Stimulated activated CD8-positive, alpha-beta memory T cell treated with anti-CD3 and anti-CD28 coated beads, Interleukin-4, amount 100 ng/mL, for 4 hours (primary cell): ENCODE measurements around the gene MAP7D1.

ENCODE experiments used
- DNase-seq, 2 donors: peaks; one replicate each; pipeline ENCODE4 v3.0.0-alpha.2; 2020; ENCODE audit warnings: low read depth in 2 of 2, low spot score in 1 of 2

The MAP7D1 gene

GRCh38 chr1:36155408-36156328 lies at the start of gene MAP7D1:
Gene MAP7D1 (plus strand): TSS chr1:36156160. CDS start chr1:36156418, 258 bp downstream.
- peak; percentile 65 for DNase-seq

DNA sequence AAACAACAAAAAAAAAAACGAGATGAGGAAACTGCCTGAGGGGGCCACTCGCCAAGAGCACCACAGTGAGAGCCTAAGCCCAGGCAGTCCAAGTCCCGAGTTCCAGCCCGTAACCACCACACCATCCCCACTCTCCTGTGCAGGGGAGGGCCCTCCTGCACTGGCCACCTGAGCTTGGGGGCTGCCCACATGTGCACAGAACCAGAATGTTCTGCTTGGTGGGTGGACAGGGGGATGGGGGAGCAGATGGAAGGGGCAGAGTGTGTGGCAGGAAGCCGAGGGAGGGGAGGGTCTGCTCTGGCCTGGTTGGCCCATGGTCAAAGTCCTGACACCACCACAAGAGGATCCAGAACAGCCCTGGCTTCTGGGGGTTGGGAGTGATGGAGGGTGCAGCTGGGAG lies 49.7 kb upstream of the MAP7D1 start:
- no peak for DNase-seq

GRCh38 chr1:36107394-36107793 lies 48.6 kb upstream of the MAP7D1 start:
- no peak for DNase-seq

GRCh38 chr1:36108314-36108713 lies 47.6 kb upstream of the MAP7D1 start:
- DNase-seq: no peak

DNA sequence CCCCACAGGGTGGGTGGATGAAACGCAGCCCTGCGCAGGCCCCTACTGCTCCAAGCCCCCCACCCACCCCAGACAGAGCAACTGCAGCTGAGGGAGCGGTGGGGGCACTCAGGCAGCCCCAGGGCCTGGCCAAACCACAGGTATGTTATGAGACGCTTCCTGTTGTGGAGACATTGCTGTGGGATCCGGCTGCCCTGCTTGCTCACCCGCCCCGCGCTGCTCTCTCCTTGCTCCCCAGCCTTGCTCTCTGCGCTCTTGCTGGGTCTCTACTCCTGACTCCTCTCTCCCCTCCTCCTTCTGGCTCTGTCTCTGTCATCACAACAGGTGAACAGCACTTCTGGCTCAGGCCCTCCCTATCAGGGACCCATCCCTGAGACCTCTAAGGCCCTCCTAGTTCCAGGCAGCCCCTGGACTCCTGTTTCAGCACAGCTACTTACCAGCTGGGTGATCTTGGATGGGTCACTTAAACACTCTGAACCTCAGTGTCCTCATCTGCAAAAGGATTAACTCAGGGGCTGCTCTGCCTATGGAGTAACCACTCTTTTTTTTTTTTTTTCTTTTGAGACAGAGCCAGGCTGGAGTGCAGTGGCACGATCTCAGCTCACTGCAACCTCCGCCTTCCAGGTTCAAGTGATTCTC lies 46.8 kb upstream of the MAP7D1 start:
- DNase-seq: no peak

- DNase-seq: no peak
Measured at GRCh38 chr1:36111151-36111550, 44.8 kb upstream of the MAP7D1 start.

GRCh38 chr1:36112823-36113222 lies 43.1 kb upstream of the MAP7D1 start:
- no peak for DNase-seq

- DNase-seq: no peak
Measured at GRCh38 chr1:36114371-36114770, 41.6 kb upstream of the MAP7D1 start.

DNA sequence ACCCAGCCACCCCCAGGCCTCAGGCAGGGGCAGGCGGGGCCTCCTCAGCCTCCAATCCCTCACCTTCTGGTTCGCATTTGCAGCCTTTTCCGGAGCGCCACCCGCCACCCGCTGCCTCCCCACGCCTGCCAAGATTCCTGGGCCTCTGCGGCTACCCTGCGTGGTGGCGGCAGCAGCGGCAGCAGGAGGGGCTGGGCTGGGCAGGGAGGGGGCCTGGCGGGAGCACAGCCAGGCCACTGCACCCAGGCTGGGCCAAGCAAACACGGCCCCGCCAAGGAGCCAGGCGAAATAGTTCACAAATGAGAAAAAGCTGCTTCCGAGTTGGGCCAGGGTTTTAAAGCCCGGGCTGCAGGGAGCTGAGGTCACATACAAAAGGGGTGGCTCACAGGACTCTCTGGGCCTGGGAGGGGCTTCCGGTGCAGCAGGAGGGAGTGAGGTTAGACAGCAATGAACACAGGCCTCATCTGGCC lies 40.7 kb upstream of the MAP7D1 start:
- DNase-seq: no peak

GRCh38 chr1:36115931-36116330 lies 40.0 kb upstream of the MAP7D1 start:
- DNase-seq: no peak

GRCh38 chr1:36116901-36117300 lies 39.1 kb upstream of the MAP7D1 start:
- DNase-seq: no peak

GRCh38 chr1:36118447-36119204 lies 37.3 kb upstream of the MAP7D1 start:
- no peak for DNase-seq

DNA sequence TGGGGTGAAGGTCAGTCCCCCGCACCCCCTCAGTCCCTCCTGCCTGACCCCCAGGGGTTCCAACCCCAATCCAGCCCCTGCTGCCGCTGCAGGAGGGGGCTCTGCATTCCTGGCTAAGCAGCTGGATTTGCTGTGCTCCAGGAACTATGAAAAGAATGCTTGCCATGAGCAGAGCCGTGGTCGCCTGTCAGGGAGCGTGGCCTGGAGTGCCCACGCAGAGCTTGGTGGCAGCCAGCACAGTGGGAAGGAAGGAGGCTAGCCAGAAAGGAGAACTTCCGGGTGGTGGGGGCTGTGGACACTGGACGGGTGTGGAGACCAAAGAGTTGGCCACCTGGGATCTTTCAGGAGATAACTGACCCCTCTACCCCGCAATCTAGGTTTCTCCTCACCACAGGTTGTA lies 36.5 kb upstream of the MAP7D1 start:
- no peak for DNase-seq

DNA sequence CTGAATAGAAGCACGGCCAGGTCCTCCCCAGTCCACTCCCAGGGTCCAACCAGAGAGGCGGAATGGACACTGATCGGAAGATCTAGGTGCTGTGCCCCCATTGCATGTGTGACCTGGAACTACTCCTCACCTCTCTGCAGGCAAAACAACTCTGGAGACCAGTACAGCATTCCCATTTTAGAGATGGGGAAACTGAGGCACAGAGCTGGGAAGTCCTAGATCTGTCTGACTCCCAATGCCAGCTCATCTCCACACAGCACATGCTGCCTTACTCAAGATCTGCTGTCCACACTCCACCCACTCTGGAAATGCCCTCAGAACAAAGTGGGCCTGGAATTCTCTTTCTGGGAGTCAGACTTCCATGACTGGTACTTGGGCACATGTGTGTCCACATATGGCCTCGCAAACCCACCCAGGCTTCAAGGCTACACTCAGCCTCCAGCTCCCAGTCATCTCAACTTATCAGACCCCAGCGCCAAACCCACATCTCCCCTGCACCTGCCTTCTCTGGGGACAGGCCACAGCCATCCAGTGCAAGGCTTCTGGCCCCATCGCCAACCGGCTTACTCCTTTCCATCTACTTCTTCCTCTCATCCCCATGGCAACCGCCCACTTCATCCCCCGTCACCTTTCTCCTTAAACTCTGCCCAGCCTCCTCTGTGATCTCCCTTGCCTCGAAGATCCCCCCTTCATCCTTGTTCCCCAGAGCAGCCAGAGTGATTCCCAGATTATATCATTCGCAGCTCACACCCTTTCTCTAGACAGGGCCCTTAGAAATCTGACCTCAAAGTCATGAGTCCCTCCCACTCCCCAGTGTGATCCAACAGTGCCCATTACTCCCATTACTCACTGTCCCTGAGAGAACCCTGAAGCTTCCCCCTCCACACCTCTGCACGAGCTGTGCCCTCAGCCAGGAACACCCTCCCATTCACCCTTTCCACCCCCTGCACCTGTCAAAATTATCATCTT lies 33.6 kb upstream of the MAP7D1 start:
- no peak for DNase-seq

DNA sequence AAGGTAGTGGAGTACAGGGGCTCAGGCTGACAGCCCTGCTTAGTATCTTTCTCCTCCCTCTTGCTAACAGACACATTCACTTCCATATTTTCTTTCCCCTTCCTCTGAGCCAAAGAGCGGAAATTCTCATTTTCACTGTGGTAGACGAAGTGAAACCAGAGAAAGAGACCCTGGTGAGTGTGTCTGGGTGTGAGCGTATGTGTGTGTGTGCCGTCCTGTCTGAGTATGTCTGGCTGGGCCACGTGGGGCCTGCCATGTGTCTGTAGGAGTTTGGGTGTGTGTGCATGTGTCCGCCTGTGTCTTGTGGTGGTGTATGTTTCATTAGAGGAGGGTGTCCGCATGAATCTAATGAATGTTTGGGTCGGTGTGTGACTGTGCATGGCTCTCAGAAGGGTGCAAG lies 32.6 kb upstream of the MAP7D1 start:
- no peak for DNase-seq

DNA sequence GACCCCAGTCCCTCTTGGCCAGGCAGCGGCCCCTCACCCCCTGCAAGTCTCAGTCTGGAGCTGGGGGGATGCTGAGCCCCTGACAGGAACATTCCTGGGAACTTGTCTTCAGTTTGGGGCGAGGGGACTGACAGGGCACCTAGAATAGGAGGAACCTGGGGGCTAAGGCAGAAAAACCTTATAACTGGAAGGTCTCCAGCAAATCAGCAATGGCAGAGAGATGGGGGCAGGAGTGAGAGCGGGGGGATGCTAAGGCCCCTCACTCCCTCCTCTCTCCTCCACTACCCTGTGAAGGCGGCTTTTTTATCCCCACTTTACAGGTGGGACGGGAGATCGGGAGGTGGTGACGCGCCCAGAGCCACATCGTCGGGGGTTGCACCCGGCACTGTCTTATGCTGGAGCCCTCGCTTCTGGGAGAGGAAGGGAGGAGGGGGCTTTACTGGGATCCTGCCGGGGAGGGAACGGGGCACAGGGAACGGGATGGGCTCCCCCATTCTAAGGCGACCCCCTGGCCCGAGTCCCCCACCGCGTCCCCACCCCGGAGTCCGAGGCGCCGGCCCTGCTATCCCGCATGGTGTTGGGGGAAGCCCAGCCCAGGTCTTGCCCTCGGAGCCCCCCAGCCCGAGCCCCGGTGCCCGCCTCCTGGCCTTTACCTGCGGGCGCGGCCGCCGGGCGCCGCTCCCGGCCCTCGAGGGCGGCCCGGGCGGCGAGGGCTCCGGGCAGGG lies 31.4 kb upstream of the MAP7D1 start:
- no peak for DNase-seq

GRCh38 chr1:36125129-36125991 lies 30.6 kb upstream of the MAP7D1 start, which contains the start of gene COL8A2:
Gene COL8A2 (minus strand): TSS chr1:36125222. CDS start chr1:36100242, 24,980 bp downstream.
- DNase-seq: no peak

DNA sequence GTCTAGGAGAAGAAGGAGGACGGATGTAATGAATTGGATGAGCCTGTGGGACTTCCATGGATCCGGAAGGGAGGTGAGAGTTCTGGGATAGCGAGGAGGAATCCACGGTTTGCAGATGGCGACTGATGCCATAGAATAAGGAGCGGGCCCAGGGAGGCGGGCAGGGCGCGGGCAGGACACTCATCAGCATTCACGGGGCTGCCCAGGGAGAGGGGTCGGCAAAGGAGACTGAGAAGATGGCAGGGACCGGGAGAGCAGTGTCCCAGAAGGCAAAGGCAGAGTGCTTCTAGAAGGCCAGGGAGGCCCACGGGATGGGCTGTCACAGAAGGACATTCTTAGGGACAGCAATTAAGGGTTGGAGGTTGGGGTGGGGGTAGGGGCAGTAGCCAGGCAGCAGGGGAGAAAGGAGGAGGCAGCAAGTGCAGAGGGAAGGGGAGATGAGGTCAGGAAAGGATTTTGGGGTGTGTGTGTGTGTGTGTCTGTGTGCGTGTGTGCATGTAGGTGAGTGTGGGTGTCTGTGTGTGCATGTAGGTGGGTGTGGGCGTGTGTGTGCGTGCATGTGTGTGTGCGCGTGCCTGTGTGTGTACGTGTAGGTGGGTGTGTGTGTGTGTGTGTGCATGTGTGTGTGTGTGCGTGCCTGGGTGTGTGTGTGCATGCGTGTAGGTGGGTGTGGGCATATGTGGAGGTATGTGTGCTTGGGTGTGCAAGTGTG lies 29.8 kb upstream of the MAP7D1 start:
- DNase-seq: no peak
